Measurements from ENCODE around the gene RNF123. TPM values are rescaled to one million over a fixed set of nuclear protein-coding genes. Genes with fewer than 3 reads are reported as not detected.

RNF123 gene
- total RNA-seq, 4 donors from 2014 or later = 23.4 to 36.2 (median 31.5) TPM

GRCh38 chr3:49662021-49662420 is 27.3 kb upstream of the RNF123 start:
- Histone ChIP-seq H3K27ac (replicated peaks in 1 of 4) (no peak overlapping the region), H3K36me3 (no peaks in the 10 kb centered on the region), H3K4me1 (no peaks in the 10 kb centered on the region), H3K9me3 (no peaks in the 10 kb centered on the region), H3K27me3 (peaks cover 0 to 53% (median 0%) of the 10 kb centered on the region in 4 donors), H3K4me3 (no peak overlapping the region)
- DNase-seq (ENCODE audit: extremely low spot score) = no peak
- TF ChIP-seq CTCF (IDR thresholded peaks at IDR 0.05) (no peak), POLR2AphosphoS5 (IDR thresholded peaks at IDR 0.05) (no peak), POLR2A (IDR thresholded peaks at IDR 0.05; ENCODE audit: low read depth) (no peak), EP300 (IDR thresholded peaks at IDR 0.05) (no peak)
- 87% methylated on average over 17 of the region's 22 CpGs for WGBS
- intact Hi-C loops (cut with DNase I) = no loop called here

GRCh38 chr3:49662720-49663413 is 26.5 kb upstream of the RNF123 start:
- Histone ChIP-seq H3K9me3 (no peaks in the 10 kb centered on the region), H3K27ac (replicated peaks in 1 of 4) (no peak overlapping the region), H3K36me3 (no peaks in the 10 kb centered on the region), H3K4me3 (no peak overlapping the region), H3K27me3 (peaks cover 0 to 57% (median 0%) of the 10 kb centered on the region in 4 donors), H3K4me1 (no peaks in the 10 kb centered on the region)
- no peak for DNase-seq (ENCODE audit: extremely low spot score)
- 81% methylated on average over 6 of the region's 34 CpGs for WGBS
- no peak for TF ChIP-seq POLR2A (IDR thresholded peaks at IDR 0.05; ENCODE audit: low read depth)
- TF ChIP-seq EP300 (IDR thresholded peaks at IDR 0.05) = no peak
- TF ChIP-seq POLR2AphosphoS5 (IDR thresholded peaks at IDR 0.05) = no peak
- no peak for TF ChIP-seq CTCF (IDR thresholded peaks at IDR 0.05)
- intact Hi-C loops (cut with DNase I) = no loop called here

GRCh38 chr3:49663831-49664230 is 25.5 kb upstream of the RNF123 start:
- whole genome bisulfite sequencing = no CpG with 5 or more reads among the region's 1 CpG
- intact Hi-C loops (cut with DNase I) = no loop called here
- peaks cover 0 to 66% (median 2%) of the 10 kb centered on the region in 4 donors for H3K27me3 ChIP-seq

GRCh38 chr3:49664300-49664699 is 25.1 kb upstream of the RNF123 start:
- 88% methylated on average over 9 of the region's 11 CpGs for WGBS
- peaks cover 0 to 71% (median 2%) of the 10 kb centered on the region in 4 donors for H3K27me3 ChIP-seq
- intact Hi-C loops (cut with DNase I) = no loop called here

More at GRCh38 chr3:49663831-49664230, 25.5 kb upstream of the RNF123 start:
- Histone ChIP-seq H3K9me3 (no peaks in the 10 kb centered on the region), H3K4me1 (no peaks in the 10 kb centered on the region), H3K27ac (replicated peaks in 1 of 4) (no peak overlapping the region), H3K36me3 (no peaks in the 10 kb centered on the region), H3K4me3 (no peak overlapping the region)
- DNase-seq (ENCODE audit: extremely low spot score) = no peak
- TF ChIP-seq CTCF (IDR thresholded peaks at IDR 0.05) (no peak), EP300 (IDR thresholded peaks at IDR 0.05) (no peak), POLR2AphosphoS5 (IDR thresholded peaks at IDR 0.05) (no peak)

More at GRCh38 chr3:49664300-49664699, 25.1 kb upstream of the RNF123 start:
- H3K36me3 ChIP-seq = no peaks in the 10 kb centered on the region
- H3K27ac ChIP-seq (replicated peaks in 1 of 4) = no peak overlapping the region
- no peaks in the 10 kb centered on the region for H3K4me1 ChIP-seq
- no peak overlapping the region for H3K4me3 ChIP-seq
- TF ChIP-seq POLR2A (IDR thresholded peaks at IDR 0.05; ENCODE audit: low read depth) (no peak), EP300 (IDR thresholded peaks at IDR 0.05) (no peak), POLR2AphosphoS5 (IDR thresholded peaks at IDR 0.05) (no peak), CTCF (IDR thresholded peaks at IDR 0.05) (no peak)
- DNase-seq (ENCODE audit: extremely low spot score) = no peak
- H3K9me3 ChIP-seq = no peaks in the 10 kb centered on the region

Data from esophagus muscularis mucosa (tissue), 4 donors.